ENCODE results near the gene SH3YL1.

DNA sequence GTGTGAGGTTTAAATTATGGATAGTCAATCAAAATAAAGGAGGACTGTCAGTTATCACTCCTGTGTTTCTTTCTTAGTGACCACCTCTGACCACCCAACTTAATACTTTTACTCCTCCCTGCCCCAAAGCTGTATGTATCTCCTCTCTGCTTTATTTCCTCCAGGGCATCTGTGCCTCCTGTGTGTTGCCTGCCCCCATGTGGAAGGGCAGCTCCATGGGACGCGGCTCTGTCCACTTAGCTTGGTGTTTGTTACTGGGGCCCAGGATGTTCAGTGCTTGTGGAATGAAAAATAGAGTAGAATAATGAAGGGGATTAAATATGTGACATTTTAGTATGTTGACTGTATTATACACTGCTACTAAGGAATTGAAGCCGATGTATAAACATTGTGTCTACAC is 10.7 kb upstream of the SH3YL1 start:
- TF ChIP-seq POLR2AphosphoS5 (IDR thresholded peaks at IDR 0.05; ENCODE audit: borderline replicate concordance, low read depth, low read length) (no peak), EZH2 (IDR thresholded peaks at IDR 0.05) (no peak), FOXP2 (optimal IDR thresholded peaks at IDR 0.05; ENCODE audit: control extremely low read depth, extremely low read length, insufficient read depth) (no peak)
